HL-60 (cell line): ENCODE data around the gene CCK.
"Not testable (repeated sequence)": the region's sequence is repeated elsewhere in the genome, so short reads cannot be mapped to it uniquely, and the experiment has no call there.

ENCODE experiments used
- DNase-seq, 2 experiments: peaks; one replicate each; pipeline ENCODE4 v3.0.0-alpha.2; 2010 to 2020; ENCODE audit warnings: low read depth in 1 of 2, low spot score in 1 of 2
- H3K27ac ChIP-seq: fragments of 250-450 bp; sonication (Bioruptor Pico); replicated peaks from 2 replicates; pipeline ENCODE4 v1.5.1; 2020; ENCODE audit warnings: mild to moderate bottlenecking, moderate library complexity
- H3K27me3 ChIP-seq: fragments of 250-450 bp; sonication (Bioruptor Pico); 2 replicates; pipeline ENCODE4 v1.5.1; 2021; ENCODE audit warnings: mild to moderate bottlenecking, moderate library complexity; ENCODE audit not compliant: insufficient read depth, poor library complexity, severe bottlenecking
- H3K4me3 ChIP-seq: replicated peaks from 2 replicates; pipeline ENCODE4 v1.5.1; 2011; ENCODE audit warnings: mild to moderate bottlenecking, control low read depth, low read length; ENCODE audit not compliant: insufficient read depth
- GABPA ChIP-seq: IDR thresholded peaks from 2 replicates; pipeline ENCODE4 v1.6.1; 2012; ENCODE audit warnings: low read depth
- POLR2AphosphoS5 ChIP-seq: IDR thresholded peaks from 2 replicates; pipeline ENCODE4 v1.6.1; 2012; ENCODE audit warnings: low read depth
- SPI1 ChIP-seq: IDR thresholded peaks from 2 replicates; pipeline ENCODE4 v1.6.1; 2012; ENCODE audit warnings: low read depth, mild to moderate bottlenecking, borderline replicate concordance
- TF ChIP-seq, protein P1 (sequence below): IDR thresholded peaks from 2 replicates; pipeline ENCODE4 v1.6.1; 2012; ENCODE audit warnings: low read depth; ENCODE audit not compliant: insufficient replicate concordance
- TF ChIP-seq, protein P2 (sequence below): IDR thresholded peaks from one replicate; pipeline ENCODE4 v1.5.1; 2011; ENCODE audit warnings: low read length, control low read depth, inconsistent platforms; ENCODE audit not compliant: insufficient read depth

Gene CCK

DNA sequence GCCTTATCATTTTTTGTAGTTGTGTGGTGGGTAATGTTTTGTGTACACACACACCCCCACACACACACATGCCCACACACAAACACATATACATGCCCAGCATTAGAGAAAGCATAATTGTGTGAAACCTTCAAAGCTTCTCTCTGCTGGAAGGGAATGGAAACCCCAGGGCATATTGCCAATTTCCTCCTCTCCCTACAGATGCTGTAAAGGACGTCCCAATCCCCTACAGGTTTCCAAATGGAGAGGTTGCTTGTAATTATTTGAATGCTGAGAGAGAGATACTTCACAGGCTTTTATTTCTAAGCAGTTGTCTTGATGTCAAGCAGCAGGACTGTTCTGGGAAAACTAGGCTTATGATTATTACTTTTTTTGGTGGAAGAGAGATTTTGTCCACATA is 23.0 kb upstream of the CCK start:
- no peak for TF ChIP-seq SPI1
- TF ChIP-seq, protein P1, sequence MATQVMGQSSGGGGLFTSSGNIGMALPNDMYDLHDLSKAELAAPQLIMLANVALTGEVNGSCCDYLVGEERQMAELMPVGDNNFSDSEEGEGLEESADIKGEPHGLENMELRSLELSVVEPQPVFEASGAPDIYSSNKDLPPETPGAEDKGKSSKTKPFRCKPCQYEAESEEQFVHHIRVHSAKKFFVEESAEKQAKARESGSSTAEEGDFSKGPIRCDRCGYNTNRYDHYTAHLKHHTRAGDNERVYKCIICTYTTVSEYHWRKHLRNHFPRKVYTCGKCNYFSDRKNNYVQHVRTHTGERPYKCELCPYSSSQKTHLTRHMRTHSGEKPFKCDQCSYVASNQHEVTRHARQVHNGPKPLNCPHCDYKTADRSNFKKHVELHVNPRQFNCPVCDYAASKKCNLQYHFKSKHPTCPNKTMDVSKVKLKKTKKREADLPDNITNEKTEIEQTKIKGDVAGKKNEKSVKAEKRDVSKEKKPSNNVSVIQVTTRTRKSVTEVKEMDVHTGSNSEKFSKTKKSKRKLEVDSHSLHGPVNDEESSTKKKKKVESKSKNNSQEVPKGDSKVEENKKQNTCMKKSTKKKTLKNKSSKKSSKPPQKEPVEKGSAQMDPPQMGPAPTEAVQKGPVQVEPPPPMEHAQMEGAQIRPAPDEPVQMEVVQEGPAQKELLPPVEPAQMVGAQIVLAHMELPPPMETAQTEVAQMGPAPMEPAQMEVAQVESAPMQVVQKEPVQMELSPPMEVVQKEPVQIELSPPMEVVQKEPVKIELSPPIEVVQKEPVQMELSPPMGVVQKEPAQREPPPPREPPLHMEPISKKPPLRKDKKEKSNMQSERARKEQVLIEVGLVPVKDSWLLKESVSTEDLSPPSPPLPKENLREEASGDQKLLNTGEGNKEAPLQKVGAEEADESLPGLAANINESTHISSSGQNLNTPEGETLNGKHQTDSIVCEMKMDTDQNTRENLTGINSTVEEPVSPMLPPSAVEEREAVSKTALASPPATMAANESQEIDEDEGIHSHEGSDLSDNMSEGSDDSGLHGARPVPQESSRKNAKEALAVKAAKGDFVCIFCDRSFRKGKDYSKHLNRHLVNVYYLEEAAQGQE = no peak
- no peak for TF ChIP-seq POLR2AphosphoS5
- no peak for TF ChIP-seq GABPA
- TF ChIP-seq, protein P2, sequence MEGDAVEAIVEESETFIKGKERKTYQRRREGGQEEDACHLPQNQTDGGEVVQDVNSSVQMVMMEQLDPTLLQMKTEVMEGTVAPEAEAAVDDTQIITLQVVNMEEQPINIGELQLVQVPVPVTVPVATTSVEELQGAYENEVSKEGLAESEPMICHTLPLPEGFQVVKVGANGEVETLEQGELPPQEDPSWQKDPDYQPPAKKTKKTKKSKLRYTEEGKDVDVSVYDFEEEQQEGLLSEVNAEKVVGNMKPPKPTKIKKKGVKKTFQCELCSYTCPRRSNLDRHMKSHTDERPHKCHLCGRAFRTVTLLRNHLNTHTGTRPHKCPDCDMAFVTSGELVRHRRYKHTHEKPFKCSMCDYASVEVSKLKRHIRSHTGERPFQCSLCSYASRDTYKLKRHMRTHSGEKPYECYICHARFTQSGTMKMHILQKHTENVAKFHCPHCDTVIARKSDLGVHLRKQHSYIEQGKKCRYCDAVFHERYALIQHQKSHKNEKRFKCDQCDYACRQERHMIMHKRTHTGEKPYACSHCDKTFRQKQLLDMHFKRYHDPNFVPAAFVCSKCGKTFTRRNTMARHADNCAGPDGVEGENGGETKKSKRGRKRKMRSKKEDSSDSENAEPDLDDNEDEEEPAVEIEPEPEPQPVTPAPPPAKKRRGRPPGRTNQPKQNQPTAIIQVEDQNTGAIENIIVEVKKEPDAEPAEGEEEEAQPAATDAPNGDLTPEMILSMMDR = no peak
- Histone ChIP-seq H3K4me3 (no peak overlapping the region), H3K27ac (no peak overlapping the region), H3K27me3 (no peaks in the 10 kb centered on the region)
- DNase-seq = no peak

DNA sequence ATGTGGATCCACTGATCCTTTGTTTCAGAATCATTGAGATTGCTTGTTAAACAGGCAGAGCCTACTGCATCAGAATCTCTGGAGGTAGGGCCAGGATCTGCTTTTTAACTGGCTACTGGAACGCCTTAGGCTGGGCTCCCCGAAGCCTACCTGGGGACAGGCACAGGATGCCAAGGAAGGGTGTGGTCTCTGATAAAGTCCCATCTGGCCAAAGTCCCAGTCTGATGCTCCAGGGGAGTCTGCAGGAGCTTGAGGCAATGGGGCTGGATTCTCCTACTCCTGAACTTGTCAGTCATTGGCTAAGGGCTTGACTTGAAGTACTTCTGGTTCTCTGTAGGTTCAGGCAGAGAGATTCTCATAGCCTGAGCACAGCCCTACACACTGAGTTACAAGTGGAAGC is 22.4 kb upstream of the CCK start:
- DNase-seq = no peak
- TF ChIP-seq, protein P2 = no peak
- TF ChIP-seq SPI1 (no peak), GABPA (no peak), POLR2AphosphoS5 (no peak)
- TF ChIP-seq, protein P1 = no peak
- Histone ChIP-seq H3K27ac (no peak overlapping the region), H3K4me3 (no peak overlapping the region), H3K27me3 (no peaks in the 10 kb centered on the region)

DNA sequence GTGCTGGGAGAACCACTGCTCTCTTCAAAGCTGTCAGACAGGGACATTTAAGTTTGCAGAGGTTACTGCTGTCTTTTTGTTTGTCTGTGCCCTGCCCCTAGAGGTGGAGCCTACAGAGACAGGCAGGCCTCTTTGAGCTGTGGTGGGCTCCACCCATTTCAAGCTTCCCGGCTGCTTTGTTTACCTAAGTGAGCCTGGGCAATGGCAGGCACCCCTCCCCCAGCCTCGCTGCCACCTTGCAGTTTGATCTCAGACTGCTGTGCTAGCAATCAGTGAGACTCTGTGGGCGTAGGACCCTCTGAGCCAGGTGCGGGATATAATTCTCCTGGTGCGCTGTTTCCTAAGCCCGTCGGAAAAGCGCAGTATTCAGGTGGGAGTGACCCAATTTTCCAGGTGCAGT is 21.4 kb upstream of the CCK start:
- not testable (repeated sequence) for H3K27me3 ChIP-seq, H3K4me3 ChIP-seq, H3K27ac ChIP-seq, DNase-seq

DNA sequence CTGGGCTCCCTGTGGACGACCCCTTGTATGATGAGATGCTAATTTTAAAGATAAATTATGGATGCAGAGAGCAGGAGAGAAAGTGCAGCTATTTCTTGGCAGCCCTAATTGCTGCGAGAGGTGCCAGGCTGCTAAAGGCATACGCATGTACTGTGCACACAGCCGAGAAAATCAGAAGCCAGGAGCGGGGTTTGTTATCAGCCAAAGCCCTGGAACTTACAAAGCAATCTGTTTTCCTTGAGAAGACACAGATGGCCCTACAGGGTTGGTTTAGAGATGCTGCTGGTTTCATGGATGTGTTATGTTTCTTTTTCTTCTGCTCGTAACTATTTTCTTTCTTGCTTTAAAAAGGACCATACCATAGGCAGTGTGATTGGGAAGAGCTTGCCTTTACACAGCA is 11.7 kb upstream of the CCK start:
- Histone ChIP-seq H3K27ac (no peak overlapping the region), H3K4me3 (no peak overlapping the region), H3K27me3 (no peaks in the 10 kb centered on the region)
- TF ChIP-seq POLR2AphosphoS5 (no peak), SPI1 (no peak), GABPA (no peak)
- TF ChIP-seq, protein P2 = no peak
- no peak for DNase-seq
